Keratinocyte (primary cell): Measurements from ENCODE around the gene CAPZA3. TPM values are rescaled to one million over a fixed set of nuclear protein-coding genes. Genes with fewer than 3 reads are reported as not detected.

Source experiments
- DNase-seq: peaks from one replicate; pipeline ENCODE4 v3.0.0-alpha.2; 2011; ENCODE audit warnings: low read depth, missing footprints, low spot score
- FAIRE-seq: peaks from 2 replicates; lab custom pipeline; 2011; peaks lifted over from hg19 to GRCh38; lab: Jason Lieb, UNC
- H2AFZ ChIP-seq: 2 replicates; pipeline ENCODE4 v1.6.0; 2012; ENCODE audit warnings: low read length, control low read depth, inconsistent platforms; ENCODE audit not compliant: control insufficient read depth
- H3K27ac ChIP-seq: 2 replicates; pipeline ENCODE4 v1.5.1; 2011; ENCODE audit warnings: low read length; ENCODE audit not compliant: control insufficient read depth, insufficient read depth
- H3K27me3 ChIP-seq: 3 replicates; pipeline ENCODE4 v1.6.0; 2011; ENCODE audit warnings: low read length; ENCODE audit not compliant: control insufficient read depth, insufficient read depth; ENCODE audit errors: extremely low read depth
- H3K36me3 ChIP-seq, 2 experiments: 2 replicates in 1 of 2; 3 replicates in 1 of 2; pipeline ENCODE4 v1.5.1; 2011; ENCODE audit warnings: low read length in 2 of 2, mild to moderate bottlenecking in 1 of 2; ENCODE audit not compliant: control insufficient read depth in 2 of 2, insufficient read depth in 2 of 2; ENCODE audit errors: extremely low read depth in 1 of 2
- H3K4me1 ChIP-seq: 3 replicates; pipeline ENCODE4 v1.5.1; 2011; ENCODE audit warnings: low read length; ENCODE audit not compliant: control insufficient read depth, insufficient read depth; ENCODE audit errors: extremely low read depth
- H3K4me2 ChIP-seq: 3 replicates; pipeline ENCODE4 v1.6.0; 2011; ENCODE audit warnings: low read depth, low read length; ENCODE audit not compliant: control insufficient read depth, insufficient read depth; ENCODE audit errors: extremely low read depth
- H3K4me3 ChIP-seq, 3 experiments: fragments of 200-600 bp in 1 of 3; sonication (generic) in 1 of 3; 2 replicates in 2 of 3; 3 replicates in 1 of 3; pipeline ENCODE4 v1.5.1; 2011 to 2016; ENCODE audit warnings: low read length in 3 of 3, mild to moderate bottlenecking in 3 of 3, control low read depth in 2 of 3, inconsistent platforms in 1 of 3, low read depth in 1 of 3, mixed read lengths in 1 of 3, mixed run types in 1 of 3, moderate library complexity in 1 of 3; ENCODE audit not compliant: control insufficient read depth in 2 of 3, insufficient read depth in 2 of 3; ENCODE audit errors: extremely low read depth in 1 of 3
- H3K79me2 ChIP-seq: 2 replicates; pipeline ENCODE4 v1.6.0; 2012; ENCODE audit warnings: low read length; ENCODE audit not compliant: control insufficient read depth, insufficient read depth
- H3K9ac ChIP-seq: 3 replicates; pipeline ENCODE4 v1.6.0; 2011; ENCODE audit warnings: low read length; ENCODE audit not compliant: control insufficient read depth, insufficient read depth; ENCODE audit errors: extremely low read depth
- H3K9me1 ChIP-seq: 3 replicates; pipeline ENCODE4 v1.6.0; 2011; ENCODE audit warnings: low read length; ENCODE audit not compliant: control insufficient read depth, insufficient read depth; ENCODE audit errors: extremely low read depth
- H3K9me3 ChIP-seq: 2 replicates; pipeline ENCODE4 v1.5.1; 2012; ENCODE audit warnings: low read depth, low read length; ENCODE audit not compliant: control insufficient read depth
- H4K20me1 ChIP-seq: 3 replicates; pipeline ENCODE4 v1.6.0; 2011; ENCODE audit warnings: low read length; ENCODE audit not compliant: control insufficient read depth, insufficient read depth; ENCODE audit errors: extremely low read depth
- CTCF ChIP-seq, 3 experiments: IDR thresholded peaks in 1 of 3; conservative IDR thresholded peaks in 1 of 3; optimal IDR thresholded peaks in 1 of 3; 2 replicates in 2 of 3; 3 replicates in 1 of 3; pipeline versions ENCODE3 to v1.5.1; 2011; ENCODE audit warnings: low read length in 3 of 3, mild to moderate bottlenecking in 3 of 3, moderate library complexity in 2 of 3, control low read depth in 1 of 3, inconsistent platforms in 1 of 3; ENCODE audit not compliant: insufficient read depth in 2 of 3; ENCODE audit errors: extremely low read depth in 1 of 3
- EZH2 ChIP-seq: IDR thresholded peaks from one replicate; pipeline ENCODE4 v1.6.1; 2012; ENCODE audit warnings: inconsistent platforms, mild to moderate bottlenecking, low read length, moderate library complexity
- dilution Hi-C: fragments of 300-500 bp; cut with MboI; formaldehyde crosslinking; loops from one replicate; pipeline ENCODE4 v1.7.0; 2020; ENCODE audit warnings: low sequenced_read_pairs; ENCODE audit not compliant: extremely low pct_ligation_motif_present
- polyA plus RNA-seq, 5 experiments: library from polyadenylated mRNA; depleted of rRNA in 3 of 5; stranded (reverse) in 3 of 5; stranded (forward) in 1 of 5; unstranded in 1 of 5; fragments of >200 nt; gene quantifications; 1 replicate in 1 of 5; 2 replicates in 3 of 5; 3 replicates in 1 of 5; pipeline versions ENCODE4 v1.2.1 to v1.2.3, GENCODE V29; 2011 to 2012; ENCODE audit warnings: missing spikeins in 2 of 5, low read depth in 1 of 5, low replicate concordance in 1 of 5

The CAPZA3 gene
- polyA plus RNA-seq, 1 donor (not counting 4 experiments of a cell fraction or from before 2014, with no cell fraction given): 0.05 TPM

GRCh38 chr12:18731156-18731555 is 6.8 kb upstream of the CAPZA3 start:
- Histone ChIP-seq H3K79me2 (no peaks in the 10 kb centered on the region), H3K27me3 (no peaks in the 10 kb centered on the region), H3K4me1 (no peaks in the 10 kb centered on the region), H3K9me3 (no peaks in the 10 kb centered on the region), H2AFZ (no peak overlapping the region), H4K20me1 (no peaks in the 10 kb centered on the region), H3K36me3 (no peaks in the 10 kb centered on the region), H3K27ac (no peak overlapping the region), H3K9me1 (no peaks in the 10 kb centered on the region), H3K4me3 (no peak overlapping the region), H3K9ac (no peak overlapping the region), H3K4me2 (no peak overlapping the region)
- dilution Hi-C loops: no loop called here
- DNase-seq (no peak), FAIRE-seq (no peak)
- TF ChIP-seq CTCF (optimal IDR thresholded peaks at IDR 0.05 in 1 of 3, IDR thresholded peaks at IDR 0.05 in 1 of 3, conservative IDR thresholded peaks at IDR 0.05 in 1 of 3; ENCODE audit: extremely low read depth in 1 of 3, insufficient read depth in 2 of 3, low read length in 3 of 3): no peak

GRCh38 chr12:18747895-18748294 is 10.0 kb downstream of the CAPZA3 start:
- H3K36me3 ChIP-seq: no peaks in the 10 kb centered on the region
- dilution Hi-C loops: no loop called here
- no peaks in the 10 kb centered on the region for H3K9me3 ChIP-seq
- no peaks in the 10 kb centered on the region for H4K20me1 ChIP-seq
- H3K27me3 ChIP-seq: no peaks in the 10 kb centered on the region
- TF ChIP-seq EZH2 (no peak), CTCF (optimal IDR thresholded peaks at IDR 0.05 in 1 of 3, IDR thresholded peaks at IDR 0.05 in 1 of 3, conservative IDR thresholded peaks at IDR 0.05 in 1 of 3; ENCODE audit: extremely low read depth in 1 of 3, insufficient read depth in 2 of 3, low read length in 3 of 3) (no peak)
- no peak overlapping the region for H2AFZ ChIP-seq
- no peaks in the 10 kb centered on the region for H3K79me2 ChIP-seq
- no peak overlapping the region for H3K27ac ChIP-seq
- H3K9me1 ChIP-seq: no peaks in the 10 kb centered on the region
- peak; percentile 84 for FAIRE-seq
- peaks cover 12% of the 10 kb centered on the region for H3K4me1 ChIP-seq
- H3K4me2 ChIP-seq: no peak overlapping the region
- no peak overlapping the region for H3K9ac ChIP-seq
- peak; percentile 25 for DNase-seq
- H3K4me3 ChIP-seq: no peak overlapping the region
